T-helper 9 cell (primary cell): ENCODE results near the gene ZSWIM6.

ENCODE experiments used
- DNase-seq: peaks from one replicate; pipeline ENCODE4 v3.0.0-alpha.2; 2020

ZSWIM6 gene

DNA sequence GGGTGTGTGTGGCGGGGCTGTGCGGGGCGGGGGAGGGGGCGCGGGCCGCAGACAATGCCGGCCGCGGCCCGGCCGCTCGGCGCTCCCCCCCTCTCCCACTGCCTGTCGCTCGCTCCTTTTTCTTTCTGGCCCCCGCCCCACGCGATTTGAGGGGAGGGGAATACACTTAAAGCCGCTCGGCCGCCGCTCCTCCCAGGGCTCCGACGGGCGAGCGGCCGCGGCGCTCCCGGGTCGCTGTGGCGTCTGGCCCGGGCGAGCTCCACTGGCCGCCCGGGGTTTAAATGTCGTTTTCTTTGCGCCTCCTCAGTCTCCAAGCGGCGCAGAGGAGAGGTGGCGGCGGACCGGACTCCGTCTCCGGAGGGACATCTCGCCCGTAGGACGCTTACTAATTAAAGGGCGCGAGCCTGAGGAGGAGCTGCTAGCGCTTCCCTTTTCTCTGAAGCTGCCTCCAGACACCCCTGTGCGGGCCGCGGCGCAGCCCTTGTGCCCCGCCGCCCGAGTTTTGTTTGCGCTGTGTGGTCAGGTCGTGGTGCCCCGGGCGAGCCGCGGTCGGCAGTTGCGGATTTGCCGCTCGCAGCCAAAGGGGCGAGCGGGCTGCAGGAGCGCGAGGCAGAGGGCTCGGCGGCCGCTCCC, 1.4 kb downstream of the ZSWIM6 start:
- DNase-seq = peak; percentile 15

DNA sequence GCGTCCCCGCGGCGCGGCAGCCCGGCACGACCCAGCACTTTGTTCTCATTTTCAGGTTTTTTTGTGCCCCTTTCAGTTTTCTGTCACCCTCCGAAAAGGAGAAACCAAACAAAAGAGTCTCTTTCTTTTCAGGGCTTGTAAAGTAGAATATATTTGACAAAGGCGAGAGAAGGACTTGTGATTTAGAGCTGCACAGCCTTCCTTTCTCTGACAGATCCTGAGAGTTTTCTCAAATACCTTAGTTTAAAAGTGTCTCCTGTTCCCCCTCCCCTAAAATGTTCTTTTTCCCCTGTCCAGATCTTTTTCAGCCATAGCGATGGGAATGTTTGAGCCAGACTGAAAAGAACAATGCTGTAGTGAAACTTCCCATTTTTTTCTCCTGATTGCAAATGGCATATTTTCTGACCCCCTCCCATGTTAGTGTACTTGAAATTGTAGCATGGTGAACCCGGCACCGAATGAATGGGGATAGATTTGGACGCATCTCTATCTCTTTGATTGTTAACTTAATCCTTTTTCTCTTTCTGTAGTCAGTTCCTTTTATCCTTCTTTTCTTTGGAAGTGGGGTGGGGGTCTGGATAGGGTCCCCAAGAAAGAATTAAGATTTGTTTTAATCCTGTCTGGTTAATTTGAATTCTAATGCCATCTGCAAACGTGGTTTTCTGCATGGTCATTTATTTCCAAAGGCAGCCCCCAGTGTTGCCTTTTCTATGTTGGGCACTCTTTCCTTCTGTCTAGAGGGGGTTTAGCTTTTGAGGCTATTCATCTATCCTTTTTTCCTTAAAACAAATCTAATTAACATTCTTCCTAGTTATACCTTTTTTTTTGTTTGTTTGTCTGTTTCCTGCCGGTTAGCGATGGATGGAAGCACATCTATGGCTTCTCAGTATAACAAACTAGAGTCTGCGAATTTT, 2.2 kb downstream of the ZSWIM6 start:
- DNase-seq = no peak

DNA sequence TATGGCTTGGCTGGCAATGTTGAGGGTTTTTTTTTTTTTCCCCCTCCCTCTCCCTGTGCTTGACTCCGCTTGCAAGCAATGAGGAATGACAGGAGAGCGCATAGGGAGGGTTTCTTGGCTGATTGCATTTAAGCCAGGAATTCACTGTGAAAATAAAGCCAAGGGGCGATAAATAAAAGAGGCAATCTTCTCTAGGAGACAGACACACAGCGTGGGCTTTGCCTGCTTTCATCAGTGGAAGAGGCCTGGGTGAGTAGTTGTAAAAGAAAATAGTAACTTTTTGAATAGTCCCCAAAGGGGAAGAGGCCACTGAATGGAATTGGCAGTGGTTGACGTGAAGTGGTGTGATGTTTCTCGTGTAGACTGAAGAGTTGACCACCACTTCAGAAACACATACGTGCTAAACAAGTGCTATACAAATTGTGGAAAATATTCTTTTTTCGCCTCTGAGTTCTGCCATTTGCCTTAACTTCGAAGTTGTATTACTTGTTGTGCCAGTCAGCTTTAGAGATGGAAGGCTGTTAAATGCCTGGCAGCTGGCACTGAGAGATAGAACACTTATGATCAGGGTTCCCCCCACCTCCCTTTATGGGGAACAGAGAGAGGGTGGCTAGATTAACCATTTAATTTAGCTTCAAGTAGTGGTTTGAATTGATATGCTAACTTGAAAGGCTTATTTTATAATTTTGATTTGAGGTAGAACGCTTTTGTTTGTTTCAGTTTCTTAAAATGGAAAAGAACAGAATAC, 3.0 kb downstream of the ZSWIM6 start:
- no peak for DNase-seq

DNA sequence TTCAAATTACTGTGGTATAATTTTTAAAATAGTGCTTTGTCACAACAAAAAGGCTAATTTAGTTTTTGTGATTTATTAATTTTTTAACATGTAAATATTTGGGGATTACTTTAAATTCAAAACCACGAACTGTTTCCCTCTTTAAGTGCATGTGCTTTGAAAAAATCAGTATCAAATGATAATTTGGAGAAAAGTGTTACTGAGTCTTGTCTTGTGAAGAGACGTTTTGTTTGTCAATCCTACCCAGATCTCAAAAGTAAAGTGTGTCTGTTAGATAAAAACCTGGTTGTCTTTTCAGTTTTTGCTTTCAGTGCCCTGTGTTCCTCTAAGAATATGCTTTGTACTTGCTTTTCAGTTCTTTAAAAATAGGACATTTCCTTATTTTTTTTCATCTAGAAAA, 7.7 kb downstream of the ZSWIM6 start:
- DNase-seq = no peak

DNA sequence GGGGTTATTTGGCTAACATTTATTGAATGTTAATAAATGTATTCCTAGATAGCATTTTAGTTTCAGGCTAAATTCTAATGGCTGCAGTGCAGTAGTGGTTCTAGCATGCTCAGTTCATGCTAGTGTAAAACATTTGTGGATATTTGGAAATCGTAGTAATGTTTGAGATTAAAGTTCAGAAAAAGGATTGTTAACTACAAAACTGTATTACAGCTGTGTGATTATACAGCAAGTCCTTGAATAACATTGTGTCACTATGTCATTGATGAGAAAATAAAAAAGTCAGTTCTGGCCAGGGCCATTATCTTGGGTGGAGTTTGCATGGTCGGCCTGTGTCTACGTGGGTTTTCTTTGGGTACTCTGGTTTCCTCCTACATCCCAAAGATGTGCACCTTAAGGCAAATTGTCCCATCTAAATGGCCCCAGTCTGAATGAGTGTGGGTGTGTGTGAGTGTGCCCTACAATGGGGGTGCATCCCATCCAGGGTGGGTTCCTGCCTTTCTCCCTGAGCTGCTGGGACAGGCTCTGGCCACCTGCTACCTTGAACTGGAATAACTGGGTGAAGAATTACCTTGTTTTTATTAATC, 8.8 kb downstream of the ZSWIM6 start:
- DNase-seq = no peak

DNA sequence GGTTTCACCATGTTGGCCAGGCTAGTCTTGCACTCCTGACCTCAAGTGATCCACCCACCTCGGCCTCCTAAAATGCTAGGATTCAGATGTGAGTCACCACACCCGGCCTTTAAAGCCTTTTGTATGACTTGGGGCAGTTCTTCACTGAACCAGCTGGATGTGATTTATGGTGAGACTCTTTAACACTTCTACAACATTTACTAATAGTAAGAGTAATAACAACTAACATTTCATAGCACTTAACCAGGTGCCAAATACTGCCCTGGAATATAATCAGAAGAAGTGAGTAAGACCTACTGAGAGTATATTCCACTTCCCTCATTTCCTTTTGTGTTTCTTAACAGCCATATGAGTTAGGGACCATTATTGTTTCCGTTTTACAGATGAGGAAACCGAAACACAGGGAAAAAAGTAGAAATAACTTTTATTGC, 10.0 kb downstream of the ZSWIM6 start:
- no peak for DNase-seq

DNA sequence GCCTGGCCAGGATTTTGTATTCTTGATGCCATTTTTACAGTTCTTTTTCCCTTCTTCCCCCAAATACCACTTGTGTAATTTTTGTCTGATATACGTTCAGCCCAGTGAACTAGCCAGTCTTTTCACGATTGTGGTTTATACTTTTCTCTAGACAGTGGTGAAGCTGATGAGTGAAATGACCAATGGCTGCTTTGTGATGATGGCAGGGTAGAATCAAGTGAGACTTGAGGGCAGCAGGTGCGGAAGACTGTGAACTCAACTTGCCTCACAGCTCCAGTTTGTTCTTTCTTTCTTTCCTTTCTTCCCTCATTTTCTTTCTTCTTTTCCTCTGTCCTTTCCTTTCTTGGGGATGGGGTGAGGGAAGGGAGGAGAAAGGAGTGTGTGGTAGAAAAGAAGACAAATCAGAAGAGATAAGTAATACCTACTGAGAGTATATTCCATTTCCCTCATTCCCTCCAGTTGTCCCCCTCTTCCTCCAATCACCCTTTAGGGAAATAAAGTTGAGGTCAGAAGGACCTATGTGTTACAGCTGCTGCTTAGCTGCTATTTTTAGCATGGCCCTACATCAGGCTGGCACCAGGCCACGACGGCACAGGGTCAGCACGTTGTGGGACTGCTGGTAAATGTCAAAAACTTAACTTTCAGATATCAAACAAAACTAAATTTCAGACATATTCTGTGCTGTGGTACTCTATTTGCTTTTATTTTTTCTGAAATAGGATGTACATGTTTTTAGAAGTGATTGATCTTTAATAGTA, 12.3 kb downstream of the ZSWIM6 start:
- no peak for DNase-seq

DNA sequence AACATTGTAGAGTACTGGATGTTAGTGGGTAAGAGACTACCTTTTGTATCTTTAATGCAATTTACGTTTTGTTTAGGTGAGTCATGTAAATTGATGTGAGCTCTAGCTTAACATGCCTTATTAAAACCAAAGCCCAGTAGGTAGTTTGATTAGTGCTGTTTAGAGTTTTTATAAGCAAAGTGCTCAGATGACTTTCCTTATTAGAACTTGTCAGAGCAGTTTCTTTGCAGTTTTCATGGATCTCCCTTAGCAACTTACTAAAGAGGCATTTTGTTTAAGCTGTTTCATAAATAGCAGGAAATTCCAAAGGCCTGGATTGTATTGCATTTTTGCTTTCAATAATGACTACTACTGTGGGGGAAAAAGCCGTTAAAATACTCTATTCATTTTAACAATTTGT, 14.5 kb downstream of the ZSWIM6 start:
- no peak for DNase-seq

DNA sequence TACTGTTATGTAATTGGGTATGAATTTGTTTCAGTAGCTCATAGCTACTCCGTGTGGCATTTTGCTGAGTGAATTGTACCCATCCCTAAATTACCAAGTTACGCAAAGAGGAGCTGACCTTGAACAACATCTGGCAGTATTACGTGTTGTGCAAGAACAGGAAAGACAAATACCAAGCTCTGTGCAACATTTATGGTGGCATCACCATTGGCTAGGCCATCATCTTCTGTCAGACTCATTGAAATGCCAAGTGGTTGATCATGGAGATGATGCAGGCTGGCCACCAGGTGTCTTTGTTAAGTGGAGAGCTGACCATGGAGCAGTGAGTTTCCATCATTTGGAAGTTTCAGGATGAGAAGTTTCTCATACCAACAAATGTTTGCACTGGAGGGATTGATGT, 15.0 kb downstream of the ZSWIM6 start:
- DNase-seq = no peak

DNA sequence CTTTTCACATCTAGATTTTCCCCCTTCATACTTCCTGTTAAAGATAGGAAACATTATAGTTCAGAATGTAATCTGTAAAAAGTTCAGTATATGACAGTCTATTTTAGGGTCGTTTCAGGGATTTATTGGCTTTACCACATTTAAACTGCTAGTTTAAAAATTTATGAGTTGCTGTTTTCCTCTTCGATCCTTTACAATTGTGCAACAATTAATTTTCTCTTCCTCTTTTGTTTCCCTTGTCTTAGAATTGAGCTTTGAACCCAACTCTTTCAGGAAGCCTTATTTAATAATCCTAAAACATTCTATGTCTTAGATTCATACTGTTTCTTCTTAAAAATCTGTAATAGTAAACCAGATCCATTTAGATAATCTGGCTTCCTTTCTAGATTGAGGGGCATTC, 16.4 kb downstream of the ZSWIM6 start:
- DNase-seq = no peak

DNA sequence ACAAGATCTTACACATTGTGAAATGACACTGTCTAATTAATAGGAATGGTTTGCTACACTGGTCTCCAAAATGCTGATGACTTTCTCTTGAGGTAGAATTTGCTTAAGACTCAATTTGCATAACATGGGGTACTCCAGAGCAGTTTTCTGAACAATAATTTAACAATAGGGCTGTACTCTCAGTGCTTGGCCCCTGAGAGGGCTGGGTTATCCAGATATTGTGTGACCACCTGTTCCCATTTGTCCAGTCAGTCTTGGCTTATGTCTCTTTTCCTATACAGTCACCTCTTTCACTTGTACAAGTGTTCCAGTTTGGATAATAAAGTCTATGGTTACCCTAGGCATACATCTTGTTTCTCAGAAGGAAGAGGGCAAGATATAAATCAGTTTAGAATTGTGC, 17.9 kb downstream of the ZSWIM6 start:
- no peak for DNase-seq

DNA sequence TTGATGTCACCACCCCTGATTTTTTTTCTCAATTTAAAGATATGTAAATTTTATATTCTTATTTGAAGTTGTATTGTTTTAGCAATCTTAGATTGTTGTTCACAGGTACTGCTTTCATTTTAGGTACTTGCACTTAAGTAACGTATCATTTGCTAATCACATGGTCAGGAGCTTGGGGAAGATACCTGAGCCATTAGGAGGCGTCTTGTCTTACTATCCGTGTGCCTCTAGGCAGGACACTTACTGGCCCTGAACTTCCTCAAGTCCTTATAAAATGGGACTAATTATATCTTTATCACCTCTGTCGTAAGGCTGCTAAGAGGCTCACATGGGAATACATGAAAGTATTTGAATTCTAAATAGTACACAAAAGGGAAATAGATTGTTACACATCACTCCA, 18.5 kb downstream of the ZSWIM6 start:
- no peak for DNase-seq

DNA sequence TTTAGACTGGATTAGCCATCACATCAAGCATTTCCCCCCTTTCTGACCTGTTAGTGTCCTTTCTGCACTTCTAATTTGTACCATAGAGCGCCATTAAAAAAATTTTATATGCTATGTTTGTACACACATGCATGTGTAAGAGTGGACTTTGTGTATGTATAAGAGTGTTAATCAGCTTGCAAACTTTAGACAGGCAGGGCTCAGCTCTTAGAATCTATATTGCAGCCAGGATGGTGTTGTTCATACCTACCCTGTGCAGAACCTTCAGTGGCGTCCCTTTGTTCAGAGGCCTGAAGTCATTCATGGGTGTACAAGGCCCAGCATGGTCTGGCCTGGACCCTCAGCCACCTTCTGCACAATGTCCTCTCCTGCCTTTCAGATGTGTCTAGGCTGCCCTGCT, 19.7 kb downstream of the ZSWIM6 start:
- DNase-seq = no peak

DNA sequence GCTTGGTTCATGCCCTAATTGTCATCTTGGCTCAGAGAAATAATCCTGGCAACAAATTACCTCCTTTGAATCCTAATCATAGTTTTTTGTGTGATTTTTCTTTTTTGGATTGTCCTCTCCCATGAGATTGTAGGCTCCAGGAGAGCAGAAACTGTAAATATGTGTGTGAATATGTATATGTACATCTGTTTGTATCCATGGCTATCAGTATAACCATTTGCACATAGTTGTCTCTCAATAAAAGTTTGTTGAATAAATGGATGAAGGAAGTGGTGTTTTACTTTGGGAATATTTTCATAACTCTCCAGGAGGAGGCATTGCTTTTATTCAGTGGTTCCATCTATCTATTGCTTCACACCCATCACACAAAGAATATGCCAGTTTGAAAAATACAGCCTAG, 20.1 kb downstream of the ZSWIM6 start:
- no peak for DNase-seq

DNA sequence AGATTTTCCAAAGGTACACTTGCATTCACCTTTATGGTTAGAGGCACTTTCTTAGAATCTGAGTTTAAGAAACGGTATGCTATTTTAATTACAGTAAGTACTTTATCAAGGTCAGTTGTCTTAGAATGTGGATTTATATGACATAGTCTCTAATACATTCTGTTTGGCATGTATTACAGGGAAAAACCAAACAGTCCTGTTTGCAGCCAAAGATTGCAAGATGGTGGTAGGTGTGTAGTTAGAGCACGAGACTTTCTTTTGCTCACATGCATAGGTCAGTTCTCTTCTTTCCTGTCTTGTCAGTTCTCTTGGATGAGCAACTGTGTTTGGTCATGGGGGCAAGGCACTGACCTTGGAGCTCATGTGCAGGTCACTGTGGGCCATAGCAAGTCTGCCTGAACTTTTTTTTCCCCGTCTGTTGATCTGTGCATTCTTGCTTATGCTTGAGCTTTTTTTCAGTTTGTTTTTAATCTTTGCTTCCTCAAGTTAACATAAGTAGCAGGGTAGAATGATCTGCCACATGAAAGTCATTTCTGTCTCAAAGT, 20.6 kb downstream of the ZSWIM6 start:
- DNase-seq = no peak

DNA sequence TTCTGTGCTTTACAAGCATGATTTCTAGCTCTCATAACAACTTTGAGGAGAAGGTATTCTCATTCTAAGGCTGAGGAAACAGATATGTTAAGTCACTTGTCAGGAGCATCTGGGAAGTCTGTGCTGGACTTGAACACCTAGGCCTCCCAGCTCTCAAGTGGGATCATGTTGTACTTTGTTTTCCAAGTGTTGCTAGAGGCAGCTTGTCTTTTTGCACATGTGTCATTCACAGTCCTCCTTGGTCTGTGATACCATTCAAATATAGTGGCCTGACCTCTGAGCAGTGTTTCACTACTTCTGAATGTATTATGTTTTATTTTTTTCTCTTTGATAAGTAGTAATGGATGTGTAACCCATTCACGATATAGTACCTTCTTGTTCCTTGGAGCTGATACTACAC, 21.2 kb downstream of the ZSWIM6 start:
- DNase-seq = no peak

DNA sequence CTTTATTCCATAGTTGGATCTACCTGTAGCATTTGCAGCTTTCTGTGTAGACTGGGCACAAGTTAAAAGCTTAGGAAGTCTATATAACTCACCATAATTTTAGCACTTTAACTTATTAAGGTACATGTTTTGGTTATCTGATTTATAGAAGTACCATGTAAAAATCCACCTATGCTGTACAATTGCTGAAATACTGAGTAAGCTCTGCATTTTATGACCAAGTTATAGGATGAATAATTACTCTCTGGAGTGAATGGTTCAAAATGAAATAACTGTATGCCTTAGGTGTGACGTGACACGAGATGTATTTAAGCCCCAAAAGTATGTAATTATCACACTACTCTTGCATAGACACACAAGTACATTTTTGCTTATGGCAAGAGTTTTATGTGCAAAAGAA, 22.1 kb downstream of the ZSWIM6 start:
- DNase-seq = no peak

DNA sequence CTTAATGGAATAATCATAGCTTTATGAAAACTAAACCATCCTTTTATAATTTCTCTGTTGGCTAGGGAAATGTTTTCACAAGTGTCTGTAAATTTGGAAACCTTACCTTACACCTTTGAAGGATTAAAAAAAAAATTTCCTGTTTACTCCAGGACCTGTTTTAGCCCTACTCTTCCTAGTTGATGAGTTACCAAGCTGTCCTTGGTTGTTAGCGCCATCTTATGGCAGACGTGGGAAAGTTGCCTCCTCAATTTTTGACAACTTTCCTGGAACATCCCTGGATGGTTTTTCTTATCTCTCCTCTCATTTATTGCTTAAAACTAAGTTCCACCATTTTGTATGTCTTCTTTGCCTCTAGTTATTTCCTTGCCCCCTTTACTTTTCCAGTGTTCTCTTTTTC, 25.7 kb downstream of the ZSWIM6 start:
- DNase-seq = no peak

DNA sequence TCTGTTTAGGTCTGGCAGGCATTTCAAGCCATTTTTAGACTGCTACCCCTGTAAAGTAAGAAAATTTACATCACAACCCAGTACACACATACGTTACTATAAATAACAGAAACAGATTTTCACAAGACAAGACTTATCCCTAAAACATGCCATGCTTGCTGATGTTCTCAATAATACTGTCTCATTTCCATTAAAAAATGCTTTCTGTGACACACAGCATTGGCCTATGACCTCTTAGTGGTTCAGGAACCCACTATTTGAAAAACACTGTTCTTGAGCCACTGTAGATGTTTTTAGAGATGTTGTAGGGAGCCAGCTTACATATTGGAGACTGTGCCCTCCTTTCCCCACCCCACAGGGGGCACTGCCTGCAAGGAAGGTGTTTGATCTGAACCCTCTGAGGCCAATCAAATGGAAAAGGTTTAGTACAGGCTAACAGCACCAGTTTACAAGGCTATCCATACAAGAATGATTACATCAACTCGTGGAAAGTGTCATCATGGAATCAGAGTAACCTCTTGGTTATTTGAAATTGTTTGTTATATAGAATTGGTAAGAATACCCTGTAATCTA, 30.8 kb downstream of the ZSWIM6 start:
- no peak for DNase-seq

DNA sequence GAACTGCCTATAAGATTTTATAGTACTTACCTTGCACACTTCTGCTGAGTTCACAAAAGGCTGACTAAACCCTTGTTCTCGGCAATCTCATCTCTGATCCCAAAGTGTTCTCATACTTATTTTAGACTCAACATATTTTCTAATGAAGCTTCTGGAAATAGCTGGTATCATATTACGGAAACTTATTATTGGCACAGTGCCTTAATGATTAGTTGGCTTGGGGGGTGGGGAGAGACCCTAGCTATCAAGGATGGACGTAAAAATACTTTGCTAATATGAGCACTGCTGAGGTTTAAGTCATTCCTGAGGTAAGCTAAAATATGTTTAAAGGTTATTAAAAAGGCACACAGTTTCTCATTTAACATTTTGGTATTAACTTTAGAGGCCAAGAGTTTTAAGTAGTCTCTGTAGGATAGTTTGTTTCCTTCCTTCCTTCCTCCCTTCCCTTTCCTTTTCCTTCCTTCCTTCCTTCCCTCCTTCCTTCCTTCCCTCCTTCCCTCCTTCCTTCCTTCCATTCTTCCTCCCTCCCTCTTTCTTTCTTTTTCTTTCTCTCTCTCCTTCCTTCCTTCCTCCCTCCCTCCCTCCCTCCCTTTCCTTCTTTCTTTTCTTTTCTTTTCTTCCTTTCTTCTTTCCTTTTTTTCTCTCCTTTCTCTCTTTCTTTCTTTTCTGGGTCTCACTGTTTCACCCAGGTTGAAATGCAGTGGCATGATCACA, 31.5 kb downstream of the ZSWIM6 start:
- no peak for DNase-seq
